ENCODE measurements around the gene RAPGEF6. TPM values are rescaled to one million over a fixed set of nuclear protein-coding genes. Genes with fewer than 3 reads are reported as not detected.

Gene RAPGEF6
- total and polyA plus RNA-seq, 9 of the 15 experiments (the other 6 are each of a cell fraction or from before 2014, with no cell fraction given) = 2.7 to 23.4 (median 12.7) TPM

DNA sequence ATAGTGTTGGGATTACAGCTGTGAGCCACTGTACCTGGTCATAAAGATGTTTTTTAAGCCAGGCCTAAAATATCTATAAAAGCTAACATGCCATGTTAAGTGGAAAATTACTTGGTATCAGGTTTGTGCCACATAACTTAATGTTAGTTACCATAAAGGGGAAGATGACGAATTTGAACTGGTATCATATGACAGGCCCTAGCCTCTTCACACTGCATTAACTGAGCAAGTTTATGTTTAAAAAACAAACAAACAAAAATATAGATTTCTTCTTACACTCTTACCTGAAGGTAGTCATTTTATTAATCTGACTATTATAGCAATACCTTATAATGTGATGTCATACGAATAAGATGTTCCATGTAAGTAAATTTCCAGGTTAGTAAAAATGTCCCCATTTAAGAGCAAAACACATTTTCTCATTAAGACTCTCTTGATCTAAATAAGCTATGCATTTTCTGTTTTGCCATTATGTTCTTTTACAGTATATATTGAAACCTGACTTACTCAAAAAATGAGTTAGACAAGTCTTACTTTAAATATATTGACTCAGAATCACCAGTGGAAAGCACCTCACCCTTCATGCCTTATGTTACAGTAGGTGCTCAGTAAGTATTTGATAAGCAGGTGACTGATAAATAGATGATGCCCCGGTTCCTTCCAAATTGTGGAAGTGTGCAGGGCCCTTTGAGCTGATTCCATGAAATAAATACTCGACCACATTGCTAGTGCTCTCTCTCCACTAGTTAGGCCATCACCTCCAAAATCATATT is 245.7 kb downstream of the RAPGEF6 start:
- Histone ChIP-seq H3K4me1 (replicated peaks in 1 of 2; ENCODE audit: control insufficient read depth in 2 of 2, insufficient read depth in 2 of 2, low read length in 2 of 2) (peaks cover 3 to 7% of the 10 kb centered on the region in 2 experiments; a peak in 3 of 5 replicates), H3K9me1 (ENCODE audit: control insufficient read depth, insufficient read depth, low read length) (no peaks in the 10 kb centered on the region), H2AFZ (ENCODE audit: low read depth, low read length) (no peak overlapping the region), H3K79me2 (ENCODE audit: control insufficient read depth, insufficient read depth, low read length) (peaks cover 8% of the 10 kb centered on the region; the same call in 2 of the 3 replicates), H3K4me2 (ENCODE audit: insufficient read depth, low read length) (no peak overlapping the region), H3K27ac (ENCODE audit: extremely low read depth, low read depth, low read length) (no peak overlapping the region), H3K27me3 (ENCODE audit: control insufficient read depth in 2 of 2, insufficient read depth in 2 of 2, low read length in 2 of 2) (no peaks in the 10 kb centered on the region), H3K9ac (ENCODE audit: insufficient read depth in 1 of 2, low read depth in 2 of 2, low read length in 2 of 2) (no peak overlapping the region), H3K36me3 (ENCODE audit: control insufficient read depth, insufficient read depth, low read length) (peaks cover 85% of the 10 kb centered on the region), H3K9me3 (replicated peaks; ENCODE audit: control insufficient read depth, insufficient read depth, low read depth, low read length) (no peaks in the 10 kb centered on the region), H4K20me1 (replicated peaks; ENCODE audit: control insufficient read depth, insufficient read depth, low read length) (no peaks in the 10 kb centered on the region), H3K4me3 (no peak overlapping the region)
- DNase-seq (ENCODE audit: extremely low read depth in 1 of 4, low spot score in 3 of 4) = no peak
- intact Hi-C loops (cut with micrococcal nuclease) (loop anchor here (10.0 kb wide), 1 partner anchor 494 kb away; no protein-coding TSS in a partner anchor), in situ Hi-C loops (cut with MboI) (loop anchor here (25.0 kb wide), 1 partner anchor 502 kb away; no protein-coding TSS in a partner anchor)
- ChIA-PET POLR2A (interaction anchor here (0.7 kb wide), 1 partner anchor 221 kb away, joined by 3 read pairs; no protein-coding TSS in a partner anchor), CTCF (ENCODE audit: low intra/inter-chr PET ratio) (no interaction called here)
- 73% methylated on average over 4 of the region's 4 CpGs for WGBS (ENCODE audit: insufficient coverage, low coverage, missing lambda C conversion rate)
- no peak for ATAC-seq
- no TSS peak for BruUV-seq (replicated peaks)
- no peak for TF ChIP-seq ZNF384 (IDR thresholded peaks at IDR 0.05; ENCODE audit: low read depth, low read length)
- TF ChIP-seq GATAD2A (IDR thresholded peaks at IDR 0.05) = no peak
- peak; percentile 35 for TF ChIP-seq RBM22 (IDR thresholded peaks at IDR 0.05; ENCODE audit: low read depth, low read length, poor library complexity, severe bottlenecking)
- TF ChIP-seq FOXK2 (conservative IDR thresholded peaks at IDR 0.05 in 1 of 2, IDR thresholded peaks at IDR 0.05 in 1 of 2; ENCODE audit: low read depth in 2 of 2) = no peak
- TF ChIP-seq ZNF644 (tag; IDR thresholded peaks at IDR 0.05; ENCODE audit: low read depth) = no peak
- TF ChIP-seq, protein P1, sequence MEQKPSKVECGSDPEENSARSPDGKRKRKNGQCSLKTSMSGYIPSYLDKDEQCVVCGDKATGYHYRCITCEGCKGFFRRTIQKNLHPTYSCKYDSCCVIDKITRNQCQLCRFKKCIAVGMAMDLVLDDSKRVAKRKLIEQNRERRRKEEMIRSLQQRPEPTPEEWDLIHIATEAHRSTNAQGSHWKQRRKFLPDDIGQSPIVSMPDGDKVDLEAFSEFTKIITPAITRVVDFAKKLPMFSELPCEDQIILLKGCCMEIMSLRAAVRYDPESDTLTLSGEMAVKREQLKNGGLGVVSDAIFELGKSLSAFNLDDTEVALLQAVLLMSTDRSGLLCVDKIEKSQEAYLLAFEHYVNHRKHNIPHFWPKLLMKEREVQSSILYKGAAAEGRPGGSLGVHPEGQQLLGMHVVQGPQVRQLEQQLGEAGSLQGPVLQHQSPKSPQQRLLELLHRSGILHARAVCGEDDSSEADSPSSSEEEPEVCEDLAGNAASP (IDR thresholded peaks at IDR 0.05) = no peak
- FAIRE-seq = no peak

All from K562 (cell line).